Neural progenitor cell (in vitro differentiated cells): ENCODE data around the gene INSRR. TPM values are rescaled to one million over a fixed set of nuclear protein-coding genes. Genes with fewer than 3 reads are reported as not detected.

Experiments used
- DNase-seq: peaks from one replicate; pipeline ENCODE4 v3.0.0-alpha.2; 2016; ENCODE audit warnings: low spot score
- H2AFZ ChIP-seq: fragments of 200-600 bp; sonication (generic); replicated peaks from 2 replicates; pipeline ENCODE4 v1.6.1; 2016; ENCODE audit warnings: antibody characterized with exemption
- H3F3A ChIP-seq: fragments of 200-600 bp; sonication (generic); 2 replicates; pipeline ENCODE4 v1.6.1; 2016; ENCODE audit warnings: antibody characterized with exemption, low read depth
- H3K27ac ChIP-seq: fragments of 200-600 bp; sonication (generic); 2 replicates; pipeline ENCODE4 v1.5.1; 2016; ENCODE audit warnings: mild to moderate bottlenecking
- H3K27me3 ChIP-seq: fragments of 200-600 bp; sonication (generic); 2 replicates; pipeline ENCODE4 v1.6.1; 2016; ENCODE audit warnings: mild to moderate bottlenecking, moderate library complexity
- H3K36me3 ChIP-seq: fragments of 200-600 bp; sonication (generic); 2 replicates; pipeline ENCODE4 v1.5.1; 2016
- H3K4me1 ChIP-seq: fragments of 200-600 bp; sonication (generic); 2 replicates; pipeline ENCODE4 v1.6.1; 2016; ENCODE audit warnings: mixed run types
- H3K4me2 ChIP-seq: fragments of 200-600 bp; sonication (generic); 2 replicates; pipeline ENCODE4 v1.6.1; 2016
- H3K4me3 ChIP-seq: fragments of 200-600 bp; sonication (generic); 2 replicates; pipeline ENCODE4 v1.5.1; 2016
- H3K79me2 ChIP-seq: fragments of 200-600 bp; sonication (generic); 2 replicates; pipeline ENCODE4 v1.6.1; 2016; ENCODE audit warnings: low read depth
- H3K9ac ChIP-seq: fragments of 200-600 bp; sonication (generic); 2 replicates; pipeline ENCODE4 v1.6.1; 2016
- H3K9me3 ChIP-seq: fragments of 200-600 bp; sonication (generic); 2 replicates; pipeline ENCODE4 v1.5.1; 2016; ENCODE audit warnings: low read depth
- H4K20me1 ChIP-seq: fragments of 200-600 bp; sonication (generic); 2 replicates; pipeline ENCODE4 v1.6.1; 2016; ENCODE audit warnings: low read depth
- H3K27ac Mint-ChIP-seq: 3 replicates; pipeline ENCODE4 v1.8.0; 2021; ENCODE audit warnings: mixed read lengths
- H3K27me3 Mint-ChIP-seq: 2 replicates; pipeline ENCODE4 v1.8.0; 2022; ENCODE audit warnings: low read depth, mild to moderate bottlenecking, inconsistent platforms, moderate library complexity, mixed read lengths; ENCODE audit not compliant: insufficient read depth
- H3K36me3 Mint-ChIP-seq: 3 replicates; pipeline ENCODE4 v1.8.0; 2021; ENCODE audit warnings: mixed read lengths
- H3K4me1 Mint-ChIP-seq: 3 replicates; pipeline ENCODE4 v1.8.0; 2021; ENCODE audit warnings: mixed read lengths
- H3K4me3 Mint-ChIP-seq: 3 replicates; pipeline ENCODE4 v1.8.0; 2021; ENCODE audit warnings: mild to moderate bottlenecking, moderate library complexity, mixed read lengths
- H3K9me3 Mint-ChIP-seq: 3 replicates; pipeline ENCODE4 v1.8.0; 2020; ENCODE audit warnings: mixed read lengths
- EZH2 ChIP-seq: fragments of 200-600 bp; sonication (generic); IDR thresholded peaks from 2 replicates; pipeline ENCODE4 v1.6.1; 2017; ENCODE audit warnings: antibody characterized with exemption, mild to moderate bottlenecking, moderate library complexity
- EZH2phosphoT487 ChIP-seq: fragments of 200-600 bp; sonication (generic); IDR thresholded peaks from 2 replicates; pipeline ENCODE4 v1.6.1; 2017; ENCODE audit warnings: antibody characterized with exemption
- total RNA-seq: library from RNA; depleted of rRNA; stranded (reverse); fragments of >200 nt; gene quantifications from 2 replicates; pipeline ENCODE4 v1.2.3, GENCODE V29; 2015; ENCODE audit warnings: low replicate concordance
- TF ChIP-seq, protein P1 (sequence below): fragments of 200-600 bp; sonication (generic); IDR thresholded peaks from 2 replicates; pipeline ENCODE4 v1.5.1; 2017; ENCODE audit warnings: antibody characterized with exemption, mild to moderate bottlenecking

INSRR gene
- total RNA-seq, 1 donor from 2014 or later, result not detected

DNA sequence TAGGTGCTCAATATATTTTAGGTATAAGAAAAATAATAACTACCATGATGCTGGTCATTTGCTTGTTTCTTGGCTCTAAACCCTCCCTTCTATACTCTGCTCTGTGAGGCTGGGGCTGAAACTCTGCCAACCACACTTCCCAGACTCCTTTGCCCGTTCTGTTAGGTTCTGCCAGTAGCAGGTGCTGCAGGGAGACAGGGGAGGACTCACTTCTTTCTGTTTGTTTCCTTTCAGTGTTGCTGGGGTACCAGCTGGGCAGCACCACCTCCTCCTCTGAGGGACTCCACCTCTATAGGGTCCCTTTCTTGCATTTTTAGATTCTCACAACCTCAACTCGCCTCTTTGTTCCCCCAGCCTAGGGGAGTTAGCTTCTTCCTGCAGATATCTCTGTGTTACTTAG is 25.3 kb downstream of the INSRR start:
- Histone ChIP-seq H3K9ac (no peak overlapping the region), H3K27ac (no peak overlapping the region), H3K27me3 (peaks cover 80% of the 10 kb centered on the region), H4K20me1 (no peaks in the 10 kb centered on the region), H3K4me1 (no peaks in the 10 kb centered on the region), H3K4me2 (no peak overlapping the region), H3K36me3 (no peaks in the 10 kb centered on the region), H2AFZ (no peak overlapping the region), H3K79me2 (no peaks in the 10 kb centered on the region), H3K4me3 (no peak overlapping the region), H3F3A (no peaks in the 10 kb centered on the region), H3K9me3 (no peaks in the 10 kb centered on the region)
- Mint-ChIP-seq H3K27me3 (peaks cover 28% of the 10 kb centered on the region), H3K36me3 (no peaks in the 10 kb centered on the region), H3K4me3 (no peak overlapping the region), H3K27ac (peak overlapping the region; percentile 1), H3K4me1 (peaks cover 6% of the 10 kb centered on the region), H3K9me3 (no peaks in the 10 kb centered on the region)
- no peak for DNase-seq
- TF ChIP-seq EZH2 (no peak), EZH2phosphoT487 (no peak)

DNA sequence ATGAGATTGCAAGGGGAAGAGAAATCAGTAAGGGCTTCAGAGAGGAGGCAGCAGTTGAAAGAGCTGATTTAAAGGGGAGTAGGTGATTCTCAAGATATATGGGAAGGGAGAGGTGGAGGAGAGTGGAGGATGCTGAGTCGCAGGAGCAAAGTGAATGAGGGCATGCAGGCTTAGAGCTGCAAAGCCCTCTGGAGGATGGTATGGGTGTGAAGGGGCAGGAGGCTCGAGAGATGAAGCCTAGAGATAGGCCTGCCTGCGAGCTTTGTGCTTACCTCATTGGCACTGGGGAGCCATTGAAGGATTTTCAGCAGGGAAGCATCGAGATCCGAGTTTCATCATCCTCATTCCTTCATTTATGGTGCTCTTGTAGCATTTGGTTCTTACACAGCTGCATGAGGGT is 26.5 kb downstream of the INSRR start:
- Histone ChIP-seq H3K27me3 (peaks cover 69% of the 10 kb centered on the region), H3K4me1 (no peaks in the 10 kb centered on the region)

DNA sequence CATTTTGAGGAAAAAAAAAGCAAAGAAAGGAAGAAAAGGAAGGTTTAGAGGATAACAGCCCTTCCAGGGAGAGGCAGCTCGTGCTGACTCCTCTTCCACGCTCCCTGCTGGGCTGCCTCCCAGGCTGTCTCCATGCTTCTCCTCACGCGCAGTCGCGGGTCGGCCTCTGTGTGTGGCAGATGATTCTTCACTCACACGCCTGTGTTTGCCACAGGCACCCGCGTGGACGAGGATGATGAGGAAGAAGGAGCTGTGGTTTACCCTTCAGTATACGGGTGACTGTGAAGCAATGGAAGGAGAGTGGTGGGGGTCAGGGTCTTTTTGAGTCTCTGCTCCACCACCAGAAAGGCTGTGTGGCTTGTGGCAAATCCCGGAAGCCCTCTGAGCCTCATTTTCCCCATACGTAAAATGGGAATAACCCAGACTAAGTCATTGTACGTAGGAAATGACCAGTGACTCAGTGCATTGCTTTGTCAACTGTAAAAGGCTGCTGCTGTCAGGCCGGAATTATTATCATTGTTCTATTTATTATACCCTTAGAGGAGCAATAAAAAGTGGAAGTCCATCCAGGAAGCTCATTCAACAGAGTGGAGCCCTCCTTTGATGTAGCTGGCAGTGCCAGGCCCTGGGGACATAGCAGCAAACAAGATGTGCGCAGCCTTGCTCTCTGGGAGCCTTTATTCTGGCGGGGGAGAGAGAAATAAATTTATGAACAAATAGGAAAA is 30.4 kb downstream of the INSRR start:
- TF ChIP-seq EZH2 (no peak), EZH2phosphoT487 (no peak)
- TF ChIP-seq, protein P1, sequence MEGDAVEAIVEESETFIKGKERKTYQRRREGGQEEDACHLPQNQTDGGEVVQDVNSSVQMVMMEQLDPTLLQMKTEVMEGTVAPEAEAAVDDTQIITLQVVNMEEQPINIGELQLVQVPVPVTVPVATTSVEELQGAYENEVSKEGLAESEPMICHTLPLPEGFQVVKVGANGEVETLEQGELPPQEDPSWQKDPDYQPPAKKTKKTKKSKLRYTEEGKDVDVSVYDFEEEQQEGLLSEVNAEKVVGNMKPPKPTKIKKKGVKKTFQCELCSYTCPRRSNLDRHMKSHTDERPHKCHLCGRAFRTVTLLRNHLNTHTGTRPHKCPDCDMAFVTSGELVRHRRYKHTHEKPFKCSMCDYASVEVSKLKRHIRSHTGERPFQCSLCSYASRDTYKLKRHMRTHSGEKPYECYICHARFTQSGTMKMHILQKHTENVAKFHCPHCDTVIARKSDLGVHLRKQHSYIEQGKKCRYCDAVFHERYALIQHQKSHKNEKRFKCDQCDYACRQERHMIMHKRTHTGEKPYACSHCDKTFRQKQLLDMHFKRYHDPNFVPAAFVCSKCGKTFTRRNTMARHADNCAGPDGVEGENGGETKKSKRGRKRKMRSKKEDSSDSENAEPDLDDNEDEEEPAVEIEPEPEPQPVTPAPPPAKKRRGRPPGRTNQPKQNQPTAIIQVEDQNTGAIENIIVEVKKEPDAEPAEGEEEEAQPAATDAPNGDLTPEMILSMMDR, result no peak
- Histone ChIP-seq H3K4me3 (no peak overlapping the region), H4K20me1 (no peaks in the 10 kb centered on the region), H3K79me2 (no peaks in the 10 kb centered on the region), H3K27ac (no peak overlapping the region), H3K27me3 (peaks cover 30% of the 10 kb centered on the region), H3K4me1 (no peaks in the 10 kb centered on the region), H3F3A (no peaks in the 10 kb centered on the region), H3K9ac (no peak overlapping the region), H3K36me3 (no peaks in the 10 kb centered on the region), H3K9me3 (no peaks in the 10 kb centered on the region), H2AFZ (peak overlapping the region; percentile 11), H3K4me2 (no peak overlapping the region)
- Mint-ChIP-seq H3K4me1 (peaks cover 5% of the 10 kb centered on the region), H3K27me3 (peaks cover 19% of the 10 kb centered on the region), H3K4me3 (no peak overlapping the region), H3K9me3 (no peaks in the 10 kb centered on the region), H3K27ac (no peak overlapping the region), H3K36me3 (no peaks in the 10 kb centered on the region)
- no peak for DNase-seq

More for the DNA sequence above, 26.5 kb downstream of the INSRR start:
- DNase-seq, result no peak
- Histone ChIP-seq H3K79me2 (no peaks in the 10 kb centered on the region), H3K4me3 (no peak overlapping the region), H3K36me3 (no peaks in the 10 kb centered on the region), H4K20me1 (no peaks in the 10 kb centered on the region), H3K9me3 (no peaks in the 10 kb centered on the region), H2AFZ (no peak overlapping the region), H3K4me2 (no peak overlapping the region), H3K9ac (no peak overlapping the region), H3K27ac (no peak overlapping the region), H3F3A (no peaks in the 10 kb centered on the region)
- Mint-ChIP-seq H3K4me1 (peaks cover 5% of the 10 kb centered on the region), H3K4me3 (no peak overlapping the region), H3K27ac (no peak overlapping the region), H3K27me3 (peaks cover 26% of the 10 kb centered on the region), H3K9me3 (no peaks in the 10 kb centered on the region), H3K36me3 (no peaks in the 10 kb centered on the region)
- TF ChIP-seq EZH2phosphoT487, result no peak
- TF ChIP-seq, protein P1, result no peak
- TF ChIP-seq EZH2, result no peak

DNA sequence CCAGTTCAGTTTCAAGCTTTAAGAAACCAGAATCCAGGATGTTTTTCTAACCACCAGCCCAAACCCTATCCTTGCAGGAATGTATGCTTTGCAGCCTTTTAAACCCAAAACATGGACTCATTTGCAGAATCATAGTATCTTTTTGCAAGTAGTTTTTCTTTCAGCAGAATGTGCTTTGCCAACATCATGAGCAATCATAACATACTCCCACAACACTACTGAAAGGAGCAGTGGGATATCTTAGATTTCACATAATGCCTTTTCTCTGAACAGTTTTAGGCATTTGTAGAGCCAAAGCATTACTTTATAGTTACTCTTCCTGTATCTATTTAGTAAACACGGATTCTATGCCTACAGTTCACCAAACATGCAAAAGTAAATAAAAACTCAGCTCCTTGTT is 32.3 kb downstream of the INSRR start:
- Histone ChIP-seq H3K27me3 (peaks cover 30% of the 10 kb centered on the region), H3K4me3 (no peak overlapping the region), H2AFZ (no peak overlapping the region), H3K9ac (no peak overlapping the region), H3K79me2 (no peaks in the 10 kb centered on the region), H3F3A (no peaks in the 10 kb centered on the region), H4K20me1 (no peaks in the 10 kb centered on the region), H3K9me3 (no peaks in the 10 kb centered on the region), H3K4me1 (no peaks in the 10 kb centered on the region), H3K4me2 (no peak overlapping the region), H3K27ac (no peak overlapping the region), H3K36me3 (no peaks in the 10 kb centered on the region)
- Mint-ChIP-seq H3K36me3 (no peaks in the 10 kb centered on the region), H3K27me3 (peaks cover 18% of the 10 kb centered on the region), H3K27ac (no peak overlapping the region), H3K4me3 (no peak overlapping the region), H3K4me1 (peaks cover 5% of the 10 kb centered on the region), H3K9me3 (no peaks in the 10 kb centered on the region)
- TF ChIP-seq EZH2 (no peak), EZH2phosphoT487 (no peak)
- TF ChIP-seq, protein P1, result no peak
- no peak for DNase-seq
